ENCODE measurements around the gene OR6K6. TPM values are rescaled to one million over a fixed set of nuclear protein-coding genes. Genes with fewer than 3 reads are reported as not detected.

Gene OR6K6
- total and polyA plus RNA-seq, 2 experiments from 2014 or later, result not detected

DNA sequence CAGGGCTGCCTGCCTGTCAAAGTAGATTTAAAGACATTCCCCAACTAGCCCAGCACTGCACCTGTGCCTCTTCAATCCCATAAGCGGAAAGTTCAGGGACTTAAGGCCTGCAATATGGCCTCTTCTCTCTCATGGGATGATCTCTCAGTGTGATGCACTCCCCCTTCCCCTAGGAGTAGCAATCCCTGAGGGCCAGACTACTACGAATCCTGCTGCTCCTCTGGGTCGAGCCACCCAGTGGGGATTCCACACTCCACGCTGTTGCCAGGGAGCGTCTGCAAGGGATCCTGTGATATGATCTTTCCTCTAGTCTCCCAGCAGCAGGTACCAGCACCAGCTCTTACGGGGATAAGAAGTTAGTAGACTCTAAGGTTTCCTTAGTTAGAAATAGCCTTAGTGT lies 39.7 kb downstream of the OR6K6 start (continued):
- TF ChIP-seq REST (IDR thresholded peaks at IDR 0.05; ENCODE audit: unreplicated experiment) (no peak), NANOG (IDR thresholded peaks at IDR 0.05; ENCODE audit: borderline replicate concordance) (no peak)

- ATAC-seq, result no peak
- no peak for TF ChIP-seq EZH2 (IDR thresholded peaks at IDR 0.05; ENCODE audit: low read depth, unreplicated experiment)
- no peak for TF ChIP-seq JUNB (IDR thresholded peaks at IDR 0.05; ENCODE audit: unreplicated experiment)
- no peak for TF ChIP-seq ZNF114 (CRISPR knock-in tag; IDR thresholded peaks at IDR 0.05)
- TF ChIP-seq CREB1 (CRISPR knock-in tag; IDR thresholded peaks at IDR 0.05; ENCODE audit: low read depth), result no peak
- no peak for TF ChIP-seq ZNF331 (CRISPR knock-in tag; IDR thresholded peaks at IDR 0.05; ENCODE audit: low read depth)
- TF ChIP-seq, protein P1, sequence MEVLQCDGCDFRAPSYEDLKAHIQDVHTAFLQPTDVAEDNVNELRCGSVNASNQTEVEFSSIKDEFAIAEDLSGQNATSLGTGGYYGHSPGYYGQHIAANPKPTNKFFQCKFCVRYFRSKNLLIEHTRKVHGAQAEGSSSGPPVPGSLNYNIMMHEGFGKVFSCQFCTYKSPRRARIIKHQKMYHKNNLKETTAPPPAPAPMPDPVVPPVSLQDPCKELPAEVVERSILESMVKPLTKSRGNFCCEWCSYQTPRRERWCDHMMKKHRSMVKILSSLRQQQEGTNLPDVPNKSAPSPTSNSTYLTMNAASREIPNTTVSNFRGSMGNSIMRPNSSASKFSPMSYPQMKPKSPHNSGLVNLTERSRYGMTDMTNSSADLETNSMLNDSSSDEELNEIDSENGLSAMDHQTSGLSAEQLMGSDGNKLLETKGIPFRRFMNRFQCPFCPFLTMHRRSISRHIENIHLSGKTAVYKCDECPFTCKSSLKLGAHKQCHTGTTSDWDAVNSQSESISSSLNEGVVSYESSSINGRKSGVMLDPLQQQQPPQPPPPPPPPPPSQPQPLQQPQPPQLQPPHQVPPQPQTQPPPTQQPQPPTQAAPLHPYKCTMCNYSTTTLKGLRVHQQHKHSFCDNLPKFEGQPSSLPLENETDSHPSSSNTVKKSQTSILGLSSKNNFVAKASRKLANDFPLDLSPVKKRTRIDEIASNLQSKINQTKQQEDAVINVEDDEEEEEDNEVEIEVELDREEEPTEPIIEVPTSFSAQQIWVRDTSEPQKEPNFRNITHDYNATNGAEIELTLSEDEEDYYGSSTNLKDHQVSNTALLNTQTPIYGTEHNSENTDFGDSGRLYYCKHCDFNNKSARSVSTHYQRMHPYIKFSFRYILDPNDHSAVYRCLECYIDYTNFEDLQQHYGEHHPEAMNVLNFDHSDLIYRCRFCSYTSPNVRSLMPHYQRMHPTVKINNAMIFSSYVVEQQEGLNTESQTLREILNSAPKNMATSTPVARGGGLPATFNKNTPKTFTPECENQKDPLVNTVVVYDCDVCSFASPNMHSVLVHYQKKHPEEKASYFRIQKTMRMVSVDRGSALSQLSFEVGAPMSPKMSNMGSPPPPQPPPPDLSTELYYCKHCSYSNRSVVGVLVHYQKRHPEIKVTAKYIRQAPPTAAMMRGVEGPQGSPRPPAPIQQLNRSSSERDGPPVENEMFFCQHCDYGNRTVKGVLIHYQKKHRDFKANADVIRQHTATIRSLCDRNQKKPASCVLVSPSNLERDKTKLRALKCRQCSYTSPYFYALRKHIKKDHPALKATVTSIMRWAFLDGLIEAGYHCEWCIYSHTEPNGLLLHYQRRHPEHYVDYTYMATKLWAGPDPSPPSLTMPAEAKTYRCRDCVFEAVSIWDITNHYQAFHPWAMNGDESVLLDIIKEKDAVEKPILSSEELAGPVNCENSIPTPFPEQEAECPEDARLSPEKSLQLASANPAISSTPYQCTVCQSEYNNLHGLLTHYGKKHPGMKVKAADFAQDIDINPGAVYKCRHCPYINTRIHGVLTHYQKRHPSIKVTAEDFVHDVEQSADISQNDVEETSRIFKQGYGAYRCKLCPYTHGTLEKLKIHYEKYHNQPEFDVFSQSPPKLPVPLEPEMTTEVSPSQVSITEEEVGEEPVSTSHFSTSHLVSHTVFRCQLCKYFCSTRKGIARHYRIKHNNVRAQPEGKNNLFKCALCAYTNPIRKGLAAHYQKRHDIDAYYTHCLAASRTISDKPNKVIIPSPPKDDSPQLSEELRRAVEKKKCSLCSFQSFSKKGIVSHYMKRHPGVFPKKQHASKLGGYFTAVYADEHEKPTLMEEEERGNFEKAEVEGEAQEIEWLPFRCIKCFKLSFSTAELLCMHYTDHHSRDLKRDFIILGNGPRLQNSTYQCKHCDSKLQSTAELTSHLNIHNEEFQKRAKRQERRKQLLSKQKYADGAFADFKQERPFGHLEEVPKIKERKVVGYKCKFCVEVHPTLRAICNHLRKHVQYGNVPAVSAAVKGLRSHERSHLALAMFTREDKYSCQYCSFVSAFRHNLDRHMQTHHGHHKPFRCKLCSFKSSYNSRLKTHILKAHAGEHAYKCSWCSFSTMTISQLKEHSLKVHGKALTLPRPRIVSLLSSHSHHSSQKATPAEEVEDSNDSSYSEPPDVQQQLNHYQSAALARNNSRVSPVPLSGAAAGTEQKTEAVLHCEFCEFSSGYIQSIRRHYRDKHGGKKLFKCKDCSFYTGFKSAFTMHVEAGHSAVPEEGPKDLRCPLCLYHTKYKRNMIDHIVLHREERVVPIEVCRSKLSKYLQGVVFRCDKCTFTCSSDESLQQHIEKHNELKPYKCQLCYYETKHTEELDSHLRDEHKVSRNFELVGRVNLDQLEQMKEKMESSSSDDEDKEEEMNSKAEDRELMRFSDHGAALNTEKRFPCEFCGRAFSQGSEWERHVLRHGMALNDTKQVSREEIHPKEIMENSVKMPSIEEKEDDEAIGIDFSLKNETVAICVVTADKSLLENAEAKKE (CRISPR knock-in tag; IDR thresholded peaks at IDR 0.05), result no peak
- no peak for TF ChIP-seq POLR2AphosphoS5 (IDR thresholded peaks at IDR 0.05; ENCODE audit: low read depth)
- no peak for TF ChIP-seq ETS1 (IDR thresholded peaks at IDR 0.05)
- TF ChIP-seq STAT1 (IDR thresholded peaks at IDR 0.05; ENCODE audit: unreplicated experiment), result no peak
- no peak for TF ChIP-seq NANOG (IDR thresholded peaks at IDR 0.05; ENCODE audit: borderline replicate concordance)
- no peak for TF ChIP-seq EZH2phosphoT487 (IDR thresholded peaks at IDR 0.05; ENCODE audit: unreplicated experiment)
- TF ChIP-seq, protein P2, sequence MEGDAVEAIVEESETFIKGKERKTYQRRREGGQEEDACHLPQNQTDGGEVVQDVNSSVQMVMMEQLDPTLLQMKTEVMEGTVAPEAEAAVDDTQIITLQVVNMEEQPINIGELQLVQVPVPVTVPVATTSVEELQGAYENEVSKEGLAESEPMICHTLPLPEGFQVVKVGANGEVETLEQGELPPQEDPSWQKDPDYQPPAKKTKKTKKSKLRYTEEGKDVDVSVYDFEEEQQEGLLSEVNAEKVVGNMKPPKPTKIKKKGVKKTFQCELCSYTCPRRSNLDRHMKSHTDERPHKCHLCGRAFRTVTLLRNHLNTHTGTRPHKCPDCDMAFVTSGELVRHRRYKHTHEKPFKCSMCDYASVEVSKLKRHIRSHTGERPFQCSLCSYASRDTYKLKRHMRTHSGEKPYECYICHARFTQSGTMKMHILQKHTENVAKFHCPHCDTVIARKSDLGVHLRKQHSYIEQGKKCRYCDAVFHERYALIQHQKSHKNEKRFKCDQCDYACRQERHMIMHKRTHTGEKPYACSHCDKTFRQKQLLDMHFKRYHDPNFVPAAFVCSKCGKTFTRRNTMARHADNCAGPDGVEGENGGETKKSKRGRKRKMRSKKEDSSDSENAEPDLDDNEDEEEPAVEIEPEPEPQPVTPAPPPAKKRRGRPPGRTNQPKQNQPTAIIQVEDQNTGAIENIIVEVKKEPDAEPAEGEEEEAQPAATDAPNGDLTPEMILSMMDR (conservative IDR thresholded peaks at IDR 0.05; ENCODE audit: low read depth in 2 of 2), result no peak; a peak in 1 of 4 replicates
Observed at GRCh38 chr1:158798531-158798930, 44.0 kb downstream of the OR6K6 start.

More at GRCh38 chr1:158798531-158798930, 44.0 kb downstream of the OR6K6 start:
- Mint-ChIP-seq H3K4me1 (no peaks in the 10 kb centered on the region; the same call in 2 of the 3 replicates), H3K27me3 (ENCODE audit: insufficient read depth, low read depth, poor library complexity) (peaks cover 2% of the 10 kb centered on the region), H3K9me3 (no peaks in the 10 kb centered on the region), H3K4me3 (no peak overlapping the region), H3K27ac (no peak overlapping the region), H3K36me3 (ENCODE audit: low read depth) (no peaks in the 10 kb centered on the region)
- Histone ChIP-seq H3K27ac (ENCODE audit: low read depth) (no peak overlapping the region), H4K20me1 (replicated peaks; ENCODE audit: insufficient read depth) (no peaks in the 10 kb centered on the region), H3K9me2 (ENCODE audit: insufficient read depth) (no peaks in the 10 kb centered on the region), H3K36me3 (ENCODE audit: insufficient read depth) (no peaks in the 10 kb centered on the region), H2AFZ (no peak overlapping the region), H3K4me1 (ENCODE audit: insufficient read depth) (no peaks in the 10 kb centered on the region), H3F3A (replicated peaks; ENCODE audit: low read depth) (no peaks in the 10 kb centered on the region), H3K27me3 (ENCODE audit: insufficient read depth) (no peaks in the 10 kb centered on the region), H3K4me2 (no peak overlapping the region), H3K79me2 (replicated peaks; ENCODE audit: insufficient read depth) (no peaks in the 10 kb centered on the region), H3K4me3 (no peak overlapping the region)
- no peak for DNase-seq (ENCODE audit: low spot score)
